Skeletal muscle tissue (tissue), 4 donors: ENCODE results near the gene ILKAP. TPM values are rescaled to one million over a fixed set of nuclear protein-coding genes. Genes with fewer than 3 reads are reported as not detected.
A peak's percentile ranks its signal among the peaks of the same experiment; 100 is the strongest.

Experiments
- H3K27ac ChIP-seq: one replicate; pipeline ENCODE4 v1.7.0; 2013; ENCODE audit warnings: mild to moderate bottlenecking, low read depth, low read length, inconsistent platforms
- H3K27me3 ChIP-seq, 3 donors: one replicate each; pipeline ENCODE4 v1.7.0; 2013; ENCODE audit warnings: low read length in 3 of 3; ENCODE audit not compliant: control insufficient read depth in 3 of 3, insufficient read depth in 3 of 3
- H3K36me3 ChIP-seq, 3 donors: one replicate each; pipeline ENCODE4 v1.7.0; 2013; ENCODE audit warnings: low read length in 3 of 3; ENCODE audit not compliant: control insufficient read depth in 3 of 3, insufficient read depth in 3 of 3
- H3K4me1 ChIP-seq, 3 donors: one replicate each; pipeline ENCODE4 v1.7.0; 2013; ENCODE audit warnings: low read length in 3 of 3, mild to moderate bottlenecking in 3 of 3; ENCODE audit not compliant: control insufficient read depth in 3 of 3, insufficient read depth in 3 of 3
- H3K4me3 ChIP-seq, 3 donors: one replicate each; pipeline ENCODE4 v1.7.0; 2013; ENCODE audit warnings: low read length in 3 of 3
- H3K9ac ChIP-seq, 3 donors: one replicate each; pipeline ENCODE4 v1.7.0; 2013; ENCODE audit warnings: low read length in 3 of 3, mild to moderate bottlenecking in 3 of 3, moderate library complexity in 2 of 3, low read depth in 1 of 3
- H3K9me3 ChIP-seq, 3 donors: one replicate each; pipeline ENCODE4 v1.7.0; 2013; ENCODE audit warnings: low read length in 3 of 3; ENCODE audit not compliant: control insufficient read depth in 3 of 3
- total RNA-seq: library from RNA; depleted of rRNA; stranded (reverse); fragments of >200 nt; gene quantifications from one replicate; pipeline ENCODE4 v1.2.3, GENCODE V29; 2014
- donor health status: Osteomylitis.

ILKAP gene
- total RNA-seq, 1 donor from 2014 or later: 33.4 TPM

- Histone ChIP-seq H3K36me3 (peaks cover 15 to 26% (median 18%) of the 10 kb centered on the region in 3 donors), H3K27ac (peak overlapping the region; percentile 70), H3K27me3 (no peaks in the 10 kb centered on the region), H3K9ac (peak overlapping the region in 2 of 3 donors; percentile 11 to 51), H3K4me3 (no peak overlapping the region), H3K9me3 (no peaks in the 10 kb centered on the region), H3K4me1 (peaks cover 42 to 61% (median 58%) of the 10 kb centered on the region in 3 donors)
Observed at GRCh38 chr2:238243496-238244076, 40.1 kb upstream of the ILKAP start.

GRCh38 chr2:238242731-238243495 is 39.4 kb upstream of the ILKAP start:
- Histone ChIP-seq H3K27ac (peak overlapping the region; percentile 70), H3K9me3 (no peaks in the 10 kb centered on the region), H3K4me1 (peaks cover 39 to 57% (median 54%) of the 10 kb centered on the region in 3 donors), H3K27me3 (no peaks in the 10 kb centered on the region), H3K9ac (peak overlapping the region; percentile 38 to 64 (median 51)), H3K36me3 (peaks cover 12 to 22% (median 16%) of the 10 kb centered on the region in 3 donors), H3K4me3 (peak overlapping the region in 1 of 3 donors; percentile 32)

DNA sequence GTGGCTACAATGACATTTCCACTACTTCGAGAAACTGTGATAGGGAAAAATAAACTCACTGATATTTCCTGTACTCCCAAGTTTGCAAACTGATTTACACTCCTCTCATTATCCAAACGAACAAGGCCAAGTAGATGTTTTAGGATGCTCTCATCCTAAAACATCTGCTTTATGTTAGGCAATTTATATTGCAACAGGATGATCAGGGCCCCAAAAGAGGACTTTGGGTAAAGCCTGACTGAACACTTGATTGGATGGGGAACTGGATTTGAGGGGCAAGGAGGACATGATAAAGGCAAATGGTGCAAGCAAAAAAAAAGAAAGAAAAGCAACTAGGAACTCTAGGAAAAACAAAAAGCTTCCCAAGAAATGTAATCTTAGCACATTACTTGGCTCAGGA is 38.5 kb upstream of the ILKAP start:
- Histone ChIP-seq H3K36me3 (peaks cover 11 to 14% (median 13%) of the 10 kb centered on the region in 3 donors), H3K4me3 (no peak overlapping the region), H3K27ac (peak overlapping the region; percentile 70)

GRCh38 chr2:238240757-238241711 is 37.5 kb upstream of the ILKAP start:
- H3K4me1 ChIP-seq: peaks cover 25 to 39% (median 35%) of the 10 kb centered on the region in 3 donors
- H3K36me3 ChIP-seq: peaks cover 9 to 13% (median 10%) of the 10 kb centered on the region in 3 donors
- H3K9ac ChIP-seq: peak overlapping the region in 1 of 3 donors; percentile 45
- peaks cover 0 to 3% (median 0%) of the 10 kb centered on the region in 3 donors for H3K27me3 ChIP-seq
- no peak overlapping the region for H3K4me3 ChIP-seq
- H3K27ac ChIP-seq: peak overlapping the region; percentile 70
- no peaks in the 10 kb centered on the region for H3K9me3 ChIP-seq

More for the DNA sequence above, 38.5 kb upstream of the ILKAP start:
- Histone ChIP-seq H3K9ac (no peak overlapping the region), H3K9me3 (no peaks in the 10 kb centered on the region), H3K4me1 (peaks cover 30 to 49% (median 44%) of the 10 kb centered on the region in 3 donors), H3K27me3 (peaks cover 0 to 3% (median 0%) of the 10 kb centered on the region in 3 donors)

DNA sequence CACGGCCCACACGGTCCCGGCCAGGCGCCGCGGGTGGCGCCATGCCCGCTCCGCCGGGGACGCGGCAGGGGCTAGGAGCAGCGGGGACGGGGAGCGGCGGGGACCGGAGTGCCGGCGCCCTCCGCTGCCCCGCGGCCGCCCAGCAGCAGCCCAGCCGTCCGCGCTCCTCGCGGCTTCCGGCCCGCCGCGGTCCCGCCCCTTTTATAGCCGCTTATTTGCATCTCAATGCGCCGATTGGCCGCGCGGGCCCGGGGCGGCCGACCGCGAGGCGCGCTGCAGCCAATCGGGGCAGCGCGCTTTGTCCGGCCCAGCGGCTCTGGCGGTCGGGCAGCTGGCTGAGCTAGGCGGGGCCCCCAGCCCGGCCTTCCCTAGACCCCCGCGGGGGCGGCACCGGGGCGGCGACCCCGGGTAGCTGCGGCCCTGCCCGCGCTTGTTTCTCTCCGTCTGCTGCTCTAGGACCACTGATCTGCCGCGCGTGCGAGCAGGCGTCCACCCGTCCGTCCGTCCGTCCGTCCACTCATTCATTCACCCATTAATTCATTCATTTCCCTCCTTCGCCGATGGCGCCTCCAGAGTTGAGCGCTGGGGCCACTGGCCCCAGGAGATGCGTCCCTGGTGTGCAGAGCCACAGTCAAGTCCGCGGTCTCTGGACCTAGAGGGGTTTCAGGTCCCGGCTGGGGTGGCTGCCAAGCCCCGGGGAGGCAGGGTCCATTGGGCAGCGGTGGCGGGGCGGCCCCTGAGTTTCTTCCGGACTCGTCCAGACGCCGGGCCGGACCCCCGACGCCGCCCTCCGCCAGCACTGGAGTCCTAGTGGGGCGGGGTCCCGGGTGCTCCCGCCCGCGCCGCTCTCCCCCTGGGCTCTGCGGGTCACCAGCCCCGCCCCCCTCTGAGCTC is 36.6 kb upstream of the ILKAP start, which contains the start of gene HES6:
HES6 (minus strand) TSS at position 176 of the 894 bp plus-strand sequence; CDS start at position 43, 133 bp downstream.
- H3K4me3 ChIP-seq: peak within 1 kb of the TSS; percentile 38 to 76 (median 63)
- H3K9ac ChIP-seq: peak within 1 kb of the TSS in 2 of 3 donors; percentile 56 to 70
- H3K27ac ChIP-seq: peak within 1 kb of the TSS; percentile 64
- H3K36me3 ChIP-seq: peaks cover 1 to 5% (median 2%) of the 10 kb centered on the region in 3 donors
- no peaks in the 10 kb centered on the region for H3K9me3 ChIP-seq
- H3K27me3 ChIP-seq: peaks cover 0 to 3% (median 0%) of the 10 kb centered on the region in 3 donors
- H3K4me1 ChIP-seq: peaks cover 25 to 38% (median 32%) of the 10 kb centered on the region in 3 donors

DNA sequence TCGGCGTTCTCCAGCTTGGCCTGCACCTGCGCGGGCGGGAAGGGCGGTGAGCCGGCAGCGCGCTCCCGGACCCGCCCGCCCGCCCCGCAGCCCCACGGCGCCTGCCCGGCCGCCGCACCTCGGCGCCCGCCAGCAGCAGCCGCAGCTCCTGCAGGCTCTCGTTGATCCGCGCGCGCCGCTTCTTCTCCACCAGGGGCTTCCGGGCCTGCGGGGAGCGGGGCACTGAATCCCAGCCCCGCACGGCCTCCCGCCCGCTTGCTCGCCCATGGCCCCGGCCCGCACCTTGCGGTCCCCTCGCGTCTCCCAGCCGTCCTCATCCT is 36.0 kb upstream of the ILKAP start:
- Histone ChIP-seq H3K4me1 (peaks cover 25 to 38% (median 34%) of the 10 kb centered on the region in 3 donors), H3K36me3 (peaks cover 0 to 3% (median 0%) of the 10 kb centered on the region in 3 donors), H3K27ac (no peak overlapping the region), H3K9me3 (no peaks in the 10 kb centered on the region), H3K4me3 (peak overlapping the region in 2 of 3 donors; percentile 63 to 76), H3K27me3 (peaks cover 0 to 3% (median 0%) of the 10 kb centered on the region in 3 donors), H3K9ac (peak overlapping the region in 2 of 3 donors; percentile 56 to 70)

GRCh38 chr2:238238766-238239542 is 35.5 kb upstream of the ILKAP start:
- H3K4me1 ChIP-seq: peaks cover 25 to 39% (median 36%) of the 10 kb centered on the region in 3 donors
- H3K36me3 ChIP-seq: no peaks in the 10 kb centered on the region
- peaks cover 0 to 3% (median 0%) of the 10 kb centered on the region in 3 donors for H3K27me3 ChIP-seq
- peak overlapping the region in 1 of 3 donors; percentile 2 for H3K9ac ChIP-seq
- no peaks in the 10 kb centered on the region for H3K9me3 ChIP-seq
- H3K27ac ChIP-seq: no peak overlapping the region
- H3K4me3 ChIP-seq: no peak overlapping the region

DNA sequence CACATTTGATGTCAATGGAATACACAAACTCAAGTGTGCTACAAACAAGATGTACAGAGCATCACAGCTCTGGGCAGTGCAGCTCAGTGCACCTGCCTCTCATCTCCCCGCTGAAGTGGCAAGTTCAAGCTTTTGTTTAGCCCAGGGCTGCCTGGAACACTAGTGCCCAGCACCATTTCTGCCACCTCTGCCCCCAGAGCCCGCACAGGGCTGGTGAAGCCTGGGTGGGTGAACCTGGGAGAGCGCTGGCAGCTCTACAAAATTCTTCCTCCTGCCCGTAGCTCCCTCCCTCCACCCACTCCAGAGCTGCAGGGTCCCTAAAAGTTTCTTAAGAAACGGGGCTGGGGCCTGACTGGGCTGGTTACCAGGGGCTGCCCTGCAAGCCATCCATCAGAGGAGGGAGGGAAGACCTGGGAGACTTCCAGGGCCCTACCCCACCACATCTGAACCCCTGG is 34.8 kb upstream of the ILKAP start:
- Histone ChIP-seq H3K36me3 (no peaks in the 10 kb centered on the region), H3K9me3 (no peaks in the 10 kb centered on the region), H3K27me3 (peaks cover 0 to 3% (median 0%) of the 10 kb centered on the region in 3 donors), H3K9ac (no peak overlapping the region), H3K4me1 (peaks cover 21 to 35% (median 33%) of the 10 kb centered on the region in 3 donors), H3K4me3 (no peak overlapping the region), H3K27ac (no peak overlapping the region)
